ENCODE results near the gene RNU1-3.
"Not testable (repeated sequence)": the region's sequence is repeated elsewhere in the genome, so short reads cannot be mapped to it uniquely, and the experiment has no call there.

RNU1-3 gene

DNA sequence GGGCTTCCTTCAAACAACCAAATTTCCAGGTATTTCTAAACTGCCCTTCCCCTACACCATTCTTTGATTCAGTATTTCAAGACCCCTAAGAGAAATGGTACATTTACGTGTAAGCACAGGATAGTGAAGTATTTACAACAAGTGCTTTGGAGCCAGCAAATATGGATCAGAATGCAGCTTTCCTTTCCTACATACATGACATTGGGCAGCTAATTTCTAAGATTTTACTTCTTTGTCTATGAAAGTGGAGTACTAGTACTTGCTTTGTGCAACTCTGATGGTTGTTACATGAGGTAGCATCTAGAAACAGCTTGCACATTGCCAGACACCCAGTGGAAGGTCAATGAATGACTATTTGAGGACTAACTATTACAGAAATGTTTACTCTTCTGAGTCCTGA is 15.2 kb downstream of the RNU1-3 start:
- peak; percentile 40 for DNase-seq

DNA sequence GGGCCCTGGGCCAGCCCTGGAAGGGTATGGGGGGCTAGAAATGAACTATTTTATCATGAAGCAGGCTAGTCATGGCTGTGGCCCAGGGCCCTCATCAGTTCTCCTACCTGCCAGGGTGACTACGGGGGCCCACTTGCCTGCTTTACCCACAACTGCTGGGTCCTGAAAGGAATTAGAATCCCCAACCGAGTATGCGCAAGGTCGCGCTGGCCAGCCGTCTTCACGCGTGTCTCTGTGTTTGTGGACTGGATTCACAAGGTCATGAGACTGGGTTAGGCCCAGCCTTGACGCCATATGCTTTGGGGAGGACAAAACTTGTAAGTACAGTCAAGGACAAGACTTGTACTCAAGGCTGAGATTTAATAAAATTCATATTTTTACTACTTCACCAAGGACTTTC is 16.8 kb downstream of the RNU1-3 start:
- DNase-seq, result not testable (repeated sequence)

DNA sequence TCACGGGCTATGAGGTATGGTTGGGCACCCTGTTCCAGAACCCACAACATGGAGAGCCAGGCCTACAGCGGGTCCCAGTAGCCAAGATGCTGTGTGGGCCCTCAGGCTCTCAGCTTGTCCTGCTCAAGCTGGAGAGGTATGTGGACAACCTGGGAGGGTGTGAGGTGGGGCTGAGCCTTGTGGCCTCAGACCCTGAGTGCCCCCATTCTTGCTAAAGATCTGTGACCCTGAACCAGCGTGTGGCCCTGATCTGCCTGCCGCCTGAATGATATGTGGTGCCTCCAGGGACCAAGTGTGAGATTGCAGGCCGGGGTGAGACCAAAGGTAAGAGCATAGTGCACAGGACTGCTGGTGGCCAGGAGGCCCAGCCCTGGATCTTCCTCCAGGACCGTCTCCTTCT is 17.4 kb downstream of the RNU1-3 start:
- not testable (repeated sequence) for DNase-seq

DNA sequence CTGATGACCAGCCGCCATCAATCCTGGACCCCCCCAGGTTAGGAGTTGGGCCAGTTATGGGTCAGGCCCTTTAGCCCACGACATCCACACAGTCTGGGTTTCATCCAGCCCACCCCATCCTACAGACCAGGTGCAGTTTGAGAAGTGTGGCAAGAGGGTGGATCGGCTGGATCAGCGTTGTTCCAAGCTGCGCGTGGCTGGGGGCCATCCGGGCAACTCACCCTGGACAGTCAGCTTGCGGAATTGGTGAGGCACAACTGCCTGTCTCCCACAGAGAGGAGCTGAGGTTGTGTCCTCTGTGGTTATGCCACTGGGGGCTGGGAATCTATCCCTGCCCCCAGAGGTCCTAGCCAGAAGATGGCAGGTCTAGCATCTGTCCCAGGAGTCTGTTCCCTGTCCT is 18.0 kb downstream of the RNU1-3 start:
- DNase-seq, result not testable (repeated sequence)

DNA sequence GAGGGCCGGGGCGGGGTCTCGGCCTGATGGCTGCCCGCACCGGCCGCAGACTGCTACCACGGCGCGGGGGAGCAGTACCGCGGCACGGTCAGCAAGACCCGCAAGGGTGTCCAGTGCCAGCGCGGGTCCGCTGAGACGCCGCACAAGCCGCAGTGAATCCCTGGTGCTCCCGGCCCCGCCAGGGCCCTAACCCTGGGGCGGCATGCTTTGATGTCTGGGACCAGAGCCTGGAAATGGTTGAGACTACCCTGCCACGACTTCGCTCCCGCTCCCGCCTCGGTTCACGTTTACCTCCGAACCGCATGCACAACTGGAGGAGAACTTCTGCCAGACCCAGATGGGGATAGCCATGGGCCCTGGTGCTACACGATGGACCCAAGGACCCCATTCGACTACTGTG is 18.5 kb downstream of the RNU1-3 start:
- DNase-seq, result not testable (repeated sequence)

DNA sequence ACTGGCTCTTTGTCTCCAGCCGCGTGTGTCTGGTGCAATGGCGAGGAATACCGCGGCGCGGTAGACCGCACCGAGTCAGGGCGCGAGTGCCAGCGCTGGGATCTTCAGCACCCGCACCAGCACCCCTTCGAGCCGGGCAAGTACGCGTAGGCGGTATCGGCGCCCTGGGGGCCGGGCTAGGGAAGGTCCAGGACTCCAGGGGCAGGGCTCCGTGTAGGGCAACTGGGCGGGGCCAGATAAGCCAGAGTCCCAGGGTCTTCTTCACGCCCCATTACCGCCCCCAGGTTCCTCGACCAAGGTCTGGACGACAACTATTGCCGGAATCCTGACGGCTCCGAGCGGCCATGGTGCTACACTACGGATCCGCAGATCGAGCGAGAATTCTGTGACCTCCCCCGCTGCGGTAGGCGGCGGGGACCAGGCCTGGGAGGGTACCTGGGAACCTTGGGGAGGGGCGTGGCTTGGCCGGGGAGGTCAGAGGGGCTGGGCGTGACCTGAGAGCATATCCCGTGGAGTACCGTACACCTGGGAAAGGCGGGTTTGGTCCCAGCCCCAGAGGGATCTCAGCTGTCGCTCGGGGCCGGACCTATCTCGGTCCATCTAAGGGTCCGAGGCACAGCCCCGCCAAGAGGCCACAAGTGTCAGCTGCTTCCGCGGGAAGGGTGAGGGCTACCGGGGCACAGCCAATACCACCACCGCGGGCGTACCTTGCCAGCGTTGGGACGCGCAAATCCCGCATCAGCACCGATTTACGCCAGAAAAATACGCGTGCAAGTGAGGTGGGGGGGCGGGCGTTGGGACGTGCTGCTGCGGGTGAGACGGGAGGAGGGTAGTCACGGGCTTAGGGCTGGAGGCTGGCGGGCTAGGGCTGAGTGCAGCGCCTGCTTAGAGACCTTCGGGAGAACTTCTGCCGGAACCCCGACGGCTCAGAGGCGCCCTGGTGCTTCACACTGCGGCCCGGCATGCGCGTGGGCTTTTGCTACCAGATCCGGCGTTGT is 19.3 kb downstream of the RNU1-3 start:
- DNase-seq, result not testable (repeated sequence)

DNA sequence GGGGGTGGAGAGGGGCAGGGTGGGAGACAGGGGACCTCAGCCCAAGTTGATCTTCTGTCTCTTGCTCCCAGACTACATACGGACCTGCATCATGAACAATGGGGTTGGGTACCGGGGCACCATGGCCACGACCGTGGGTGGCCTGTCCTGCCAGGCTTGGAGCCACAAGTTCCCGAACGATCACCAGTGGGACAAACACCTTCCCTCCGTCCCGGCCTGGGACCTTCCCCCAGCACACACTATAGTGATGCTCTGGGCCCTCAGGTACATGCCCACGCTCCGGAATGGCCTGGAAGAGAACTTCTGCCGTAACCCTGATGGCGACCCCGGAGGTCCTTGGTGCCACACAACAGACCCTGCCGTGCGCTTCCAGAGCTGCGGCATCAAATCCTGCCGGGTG is 20.0 kb downstream of the RNU1-3 start:
- DNase-seq, result not testable (repeated sequence)

DNA sequence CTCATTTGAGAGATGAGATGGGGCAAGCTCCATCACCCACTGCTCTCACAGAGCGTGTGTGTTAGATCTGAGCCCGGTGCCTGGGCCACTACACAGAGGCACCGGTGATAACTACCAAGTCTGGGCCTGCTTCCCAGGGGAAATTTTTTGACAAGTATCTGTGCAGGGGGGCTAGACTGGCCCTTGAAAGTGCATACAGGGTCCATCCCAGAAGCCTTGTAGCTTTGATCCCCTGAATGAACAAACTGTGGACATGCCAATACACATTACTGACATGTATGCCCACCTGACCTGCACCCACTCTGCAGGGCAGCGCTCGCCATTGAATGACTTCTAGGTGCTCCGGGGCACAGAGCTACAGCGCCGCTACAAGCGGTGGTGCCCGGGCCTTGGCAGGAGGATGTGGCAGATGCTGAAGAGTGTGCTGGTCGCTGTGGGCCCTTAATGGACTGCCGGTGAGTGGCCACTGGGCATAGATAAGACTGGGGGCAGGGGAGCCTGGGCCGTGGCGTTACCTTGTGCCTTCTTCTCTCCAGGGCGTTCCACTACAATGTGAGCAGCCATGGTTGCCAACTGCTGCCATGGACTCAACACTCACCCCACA is 20.6 kb downstream of the RNU1-3 start:
- not testable (repeated sequence) for DNase-seq

DNA sequence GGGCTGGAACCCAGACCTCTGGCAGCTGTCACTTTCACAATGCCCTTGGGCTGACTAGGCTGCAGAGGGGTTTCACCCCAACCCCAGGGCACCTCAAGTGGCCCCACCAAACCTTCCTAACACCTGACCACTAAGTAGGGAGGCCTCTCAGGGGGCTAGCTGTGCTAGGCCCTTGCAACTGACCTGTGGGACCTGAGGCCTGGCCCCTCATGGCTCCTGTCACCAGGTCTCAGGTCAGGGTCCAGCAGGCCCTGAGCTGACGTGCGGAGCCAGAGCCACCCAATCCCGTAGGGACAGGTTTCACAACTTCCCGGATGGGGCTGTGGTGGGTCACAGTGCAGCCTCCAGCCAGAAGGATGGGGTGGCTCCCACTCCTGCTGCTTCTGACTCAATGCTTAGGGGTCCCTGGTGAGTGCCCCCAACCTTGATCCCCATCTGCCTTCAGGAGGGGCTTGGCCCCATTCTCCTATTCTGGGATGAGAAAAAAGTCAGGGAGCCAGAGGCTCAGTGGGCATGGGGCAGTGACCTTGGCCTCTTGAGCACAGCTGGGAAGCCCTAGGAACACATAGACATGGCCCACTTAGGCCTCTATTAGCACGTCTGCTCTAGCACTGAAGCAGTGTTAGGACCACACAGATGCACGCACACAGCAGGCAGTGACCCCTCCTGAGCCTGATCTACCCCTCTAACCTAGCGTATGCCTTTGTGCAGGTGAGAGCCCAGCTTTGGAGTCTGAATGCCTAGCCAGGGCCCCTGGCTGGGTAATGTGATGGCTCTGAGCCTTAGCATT is 21.3 kb downstream of the RNU1-3 start:
- not testable (repeated sequence) for DNase-seq

DNA sequence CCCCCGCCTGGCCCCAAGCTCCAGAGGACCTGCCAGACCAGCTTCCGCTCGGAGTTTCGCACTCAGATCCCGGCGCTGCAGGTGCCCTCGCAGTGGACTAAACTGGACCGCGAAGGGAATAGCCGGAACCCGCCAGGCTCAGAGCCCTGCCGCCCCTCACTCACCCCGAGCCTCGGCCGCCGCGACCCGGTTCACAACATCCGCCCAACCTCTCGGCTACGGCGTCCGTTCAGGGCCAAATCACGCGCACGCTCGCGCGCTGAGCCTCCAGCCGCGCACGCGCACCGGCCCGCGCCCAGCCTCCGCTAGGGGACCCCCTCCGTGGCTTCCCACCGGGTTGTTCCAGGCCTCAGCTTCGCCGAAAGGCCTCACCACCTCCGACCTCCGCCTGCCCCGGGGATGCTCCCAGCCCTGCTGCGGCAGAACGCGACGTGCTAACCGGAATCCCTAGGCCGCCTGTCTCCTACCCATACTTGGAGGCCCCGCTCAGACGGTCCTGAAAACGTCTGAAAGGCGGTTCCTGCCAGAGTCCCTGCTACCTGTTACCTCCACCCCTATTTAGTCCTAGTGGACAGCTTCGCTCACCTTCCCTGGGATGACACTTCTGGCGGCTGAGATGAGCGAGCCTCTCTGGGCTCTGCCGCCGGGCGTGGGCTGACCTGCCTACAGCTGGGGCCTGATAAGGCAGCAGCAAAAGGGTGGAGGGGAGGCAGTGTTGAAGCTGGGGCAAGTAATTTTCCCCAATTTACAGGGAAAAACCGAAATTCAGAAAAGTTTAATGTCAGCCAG is 22.1 kb downstream of the RNU1-3 start:
- peak; percentile 98 for DNase-seq

DNA sequence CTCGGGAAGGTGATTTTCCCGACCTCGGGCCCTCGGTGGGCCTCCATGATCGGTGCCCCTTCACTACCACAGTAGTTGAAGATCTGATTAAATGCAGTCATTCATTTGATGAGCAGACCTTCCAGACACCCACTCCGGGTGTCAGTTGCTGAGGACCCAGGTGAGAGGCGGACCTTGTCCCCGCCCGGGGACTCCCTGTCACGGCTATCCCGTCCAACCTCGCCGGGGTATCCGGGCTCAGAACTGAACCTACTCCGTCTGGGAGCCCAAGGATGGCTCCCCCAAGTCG is 22.6 kb downstream of the RNU1-3 start:
- peak; percentile 87 for DNase-seq

DNA sequence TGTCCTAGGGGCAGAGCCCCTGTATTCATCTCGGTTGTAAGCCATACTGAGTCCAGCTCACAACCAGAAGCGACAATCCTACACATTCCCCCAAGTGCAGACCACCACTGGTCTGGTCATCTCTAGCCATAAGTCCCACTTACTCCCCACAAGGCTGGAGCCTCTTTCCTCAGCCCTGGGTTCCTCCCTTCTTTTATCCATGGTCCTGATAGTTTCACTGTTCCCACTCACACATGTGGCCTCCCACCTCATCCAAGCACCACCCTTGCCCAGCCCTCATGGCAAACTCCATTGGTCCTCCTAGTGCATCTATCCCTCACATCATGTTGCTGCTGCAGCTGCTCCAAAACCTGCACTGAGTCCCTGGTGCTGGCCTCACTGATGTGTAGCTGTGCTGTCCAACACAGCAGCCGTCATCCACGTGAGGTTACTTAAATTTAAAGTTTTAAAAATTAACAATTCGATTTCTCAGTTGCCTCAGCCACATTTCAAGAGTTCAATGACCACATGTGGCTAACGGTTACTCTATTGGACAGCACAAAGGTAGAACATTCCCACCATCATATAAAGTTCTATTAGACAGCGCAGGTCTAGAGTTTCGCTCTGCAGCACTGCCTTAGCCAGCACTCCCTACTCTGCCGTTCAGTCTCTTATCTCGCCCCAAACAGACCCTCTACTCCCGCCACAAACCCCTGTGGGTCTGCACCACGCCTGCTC is 23.1 kb downstream of the RNU1-3 start:
- DNase-seq, result not testable (repeated sequence)

DNA sequence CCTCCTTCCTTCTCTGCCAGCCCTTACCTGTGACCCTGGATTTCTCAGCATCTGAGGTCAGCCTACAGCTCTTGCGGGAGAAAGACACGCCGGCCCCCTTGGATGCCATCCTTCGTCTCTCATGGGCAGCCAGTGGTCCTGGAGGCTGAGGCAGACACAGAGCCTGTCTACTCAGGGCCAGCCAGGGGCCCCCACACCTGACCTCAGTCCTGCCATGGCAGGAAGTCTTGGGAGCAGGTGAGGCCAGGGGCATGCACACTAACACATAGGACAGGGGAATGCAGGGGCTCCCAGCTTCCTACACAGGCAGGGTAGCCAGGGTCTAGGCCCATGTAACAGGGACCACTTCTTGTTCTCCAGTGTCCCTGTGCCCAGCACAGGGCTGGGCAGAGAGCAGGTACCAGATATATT is 23.7 kb downstream of the RNU1-3 start:
- not testable (repeated sequence) for DNase-seq

DNA sequence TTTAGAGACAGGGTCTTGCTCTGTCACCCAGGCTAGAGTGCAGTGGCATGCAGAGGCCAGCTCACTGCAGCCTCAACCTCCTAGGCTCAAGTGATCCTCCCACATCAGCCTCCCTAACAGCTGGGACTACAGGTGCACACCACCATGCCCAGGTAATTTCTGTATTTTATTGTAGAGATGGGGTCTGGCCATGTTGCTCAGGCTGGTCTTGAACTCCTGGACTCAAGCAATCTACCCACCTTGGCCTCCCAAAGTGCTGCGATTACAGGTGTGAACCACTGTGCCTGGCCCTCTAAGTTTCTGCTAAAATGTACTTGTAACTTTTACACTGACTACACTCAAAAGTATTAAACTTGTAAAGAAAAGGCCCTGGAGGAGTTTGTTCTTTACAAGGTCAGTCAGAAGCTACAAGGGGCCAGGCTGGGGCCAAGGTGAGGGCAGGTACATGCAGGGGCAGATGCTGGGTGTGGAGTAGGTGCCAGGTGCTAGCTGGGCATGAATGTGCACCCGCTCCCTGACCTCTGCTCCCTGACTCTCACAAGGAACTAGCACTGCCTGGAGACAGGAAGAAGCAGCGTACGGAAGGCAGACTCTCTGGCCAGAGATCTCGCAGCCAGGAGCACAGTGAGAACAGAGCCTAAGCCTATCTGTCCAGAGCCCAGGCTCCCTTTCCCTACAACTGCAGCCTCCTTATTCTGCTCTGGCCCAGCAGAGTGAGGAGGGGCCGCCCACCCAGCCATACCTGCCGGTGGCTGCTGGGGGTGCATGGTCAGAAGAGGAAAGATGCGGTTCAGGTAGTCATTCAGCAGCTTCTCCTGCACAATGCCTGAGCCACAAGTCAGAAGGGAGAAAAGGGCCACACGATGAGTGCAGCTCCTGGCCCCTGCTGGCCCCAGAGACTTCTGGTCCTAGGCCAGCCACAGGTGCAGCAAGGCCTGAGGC is 24.5 kb downstream of the RNU1-3 start:
- DNase-seq, result not testable (repeated sequence)

DNA sequence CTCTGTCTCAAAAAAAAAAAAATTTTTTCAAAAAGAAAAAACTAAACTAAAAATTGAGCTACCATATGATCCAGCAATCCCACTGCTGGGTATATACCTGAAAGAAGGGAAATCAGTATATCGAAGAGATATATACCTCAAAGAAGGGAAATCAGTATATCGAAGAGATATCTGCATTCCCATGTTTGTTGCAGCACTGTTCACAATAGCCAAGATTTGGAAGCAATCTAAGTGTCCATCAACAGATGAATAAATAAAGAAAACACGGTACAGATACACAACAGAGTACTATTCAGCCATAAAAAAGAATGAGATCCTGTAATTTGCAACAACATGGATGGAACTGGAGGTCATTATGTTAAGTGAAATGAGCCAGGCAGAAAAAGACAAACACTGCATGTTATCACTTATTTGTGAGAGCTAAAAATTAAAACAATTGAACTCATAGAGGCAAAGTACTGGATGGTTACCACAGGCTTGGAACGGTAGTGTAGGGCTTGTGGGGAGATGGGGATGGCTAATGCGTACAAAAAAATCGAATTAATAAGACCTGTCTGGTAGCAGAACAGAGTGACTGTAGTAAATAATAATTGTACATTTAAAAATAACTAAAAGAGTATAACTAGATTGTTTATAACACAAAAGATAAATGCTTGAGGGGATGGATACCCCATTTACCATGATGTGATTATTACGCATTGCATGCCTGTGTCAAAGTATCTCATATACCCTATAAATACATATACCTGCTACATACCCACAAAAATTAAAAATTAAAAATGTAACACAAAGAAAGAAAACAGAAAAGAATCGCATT is 25.4 kb downstream of the RNU1-3 start:
- not testable (repeated sequence) for DNase-seq

DNA sequence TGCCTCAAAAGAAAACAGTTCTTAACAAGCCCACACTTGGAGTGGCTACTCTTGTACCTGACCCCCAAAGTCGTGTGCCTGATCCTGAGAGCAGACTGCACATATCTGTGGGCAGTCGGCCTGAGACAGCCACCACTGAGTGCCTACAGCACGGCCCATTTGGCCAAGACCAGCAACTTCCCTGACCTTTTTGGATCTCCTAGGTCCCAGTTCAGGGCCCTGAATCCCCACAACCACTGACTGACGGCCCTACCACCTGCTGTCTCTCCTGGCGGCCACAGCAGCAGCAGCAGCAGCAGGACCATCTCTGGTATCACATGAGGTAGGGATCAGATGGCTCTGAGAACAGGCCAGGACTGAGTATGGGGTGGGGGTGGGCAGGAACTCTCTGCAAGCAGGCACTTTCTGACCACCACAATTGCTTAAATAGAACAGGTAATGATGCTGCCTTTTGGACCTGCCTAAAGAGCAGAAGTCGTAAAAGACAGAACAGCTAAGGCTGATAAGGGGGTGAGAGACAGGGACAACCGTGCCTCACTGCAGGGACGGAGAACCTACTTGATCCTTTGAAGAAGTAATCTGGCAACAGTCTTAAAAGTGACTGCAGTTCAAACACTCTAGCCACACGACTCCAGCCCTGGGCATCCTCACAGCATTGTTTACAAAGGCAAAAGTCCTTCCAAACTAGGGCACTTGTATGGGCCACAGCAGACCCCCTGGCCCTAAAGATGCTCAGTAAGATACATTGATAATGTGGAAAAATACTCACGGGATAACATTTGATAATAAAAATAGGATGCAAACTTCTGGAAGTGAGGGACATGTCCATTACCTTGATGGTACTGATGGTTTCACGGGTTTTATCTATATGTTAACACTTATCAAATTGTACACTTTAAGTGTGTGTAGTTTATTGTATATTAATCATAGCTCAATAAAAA is 27.4 kb downstream of the RNU1-3 start:
- DNase-seq, result not testable (repeated sequence)

DNA sequence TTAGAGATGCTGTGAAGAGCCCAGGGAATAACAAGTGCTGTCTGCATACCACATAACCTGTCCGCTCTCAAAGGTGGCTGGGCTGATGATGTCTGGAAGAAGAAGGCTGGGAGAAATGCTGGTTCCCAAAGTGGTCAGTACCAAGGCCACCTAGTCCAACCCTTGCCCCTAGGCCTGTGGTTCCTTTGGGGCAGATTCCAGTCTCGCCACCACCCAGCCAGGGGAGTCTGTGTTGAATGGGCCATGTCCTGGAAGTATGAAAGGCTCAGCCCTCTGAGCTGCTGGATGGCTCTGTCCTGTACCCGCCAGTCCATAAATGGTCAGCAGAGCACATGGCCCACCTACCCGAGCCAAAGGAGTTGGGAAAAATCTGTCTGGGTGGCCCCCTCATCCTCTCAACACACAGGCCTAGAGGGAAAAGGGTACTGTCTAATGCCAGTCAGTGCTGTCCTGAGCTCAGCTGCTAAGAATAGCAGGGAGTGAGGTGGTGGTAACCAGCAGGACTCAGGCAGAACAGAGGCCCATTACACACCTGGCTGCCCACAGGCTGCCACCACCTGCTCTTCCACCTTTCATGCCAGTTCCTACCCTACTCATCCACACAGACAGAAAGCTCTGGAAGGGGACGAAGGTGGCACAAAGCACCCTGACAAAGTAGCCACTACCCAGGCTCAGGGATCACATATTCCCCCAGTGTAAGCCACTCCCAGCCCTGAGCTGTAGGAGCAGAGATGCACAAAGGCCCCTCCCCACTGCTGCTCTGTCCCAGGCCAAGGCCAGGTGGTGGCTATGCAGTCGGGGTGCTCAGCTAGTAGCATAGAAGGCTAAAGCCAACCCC is 28.6 kb downstream of the RNU1-3 start:
- not testable (repeated sequence) for DNase-seq

Data from OCI-M1 (cell line).